ENCODE measurements around the gene DUS3L. TPM values are rescaled to one million over a fixed set of nuclear protein-coding genes. Genes with fewer than 3 reads are reported as not detected.

Gene DUS3L
- total RNA-seq, 1 donor from 2014 or later = 32.7 TPM

DNA sequence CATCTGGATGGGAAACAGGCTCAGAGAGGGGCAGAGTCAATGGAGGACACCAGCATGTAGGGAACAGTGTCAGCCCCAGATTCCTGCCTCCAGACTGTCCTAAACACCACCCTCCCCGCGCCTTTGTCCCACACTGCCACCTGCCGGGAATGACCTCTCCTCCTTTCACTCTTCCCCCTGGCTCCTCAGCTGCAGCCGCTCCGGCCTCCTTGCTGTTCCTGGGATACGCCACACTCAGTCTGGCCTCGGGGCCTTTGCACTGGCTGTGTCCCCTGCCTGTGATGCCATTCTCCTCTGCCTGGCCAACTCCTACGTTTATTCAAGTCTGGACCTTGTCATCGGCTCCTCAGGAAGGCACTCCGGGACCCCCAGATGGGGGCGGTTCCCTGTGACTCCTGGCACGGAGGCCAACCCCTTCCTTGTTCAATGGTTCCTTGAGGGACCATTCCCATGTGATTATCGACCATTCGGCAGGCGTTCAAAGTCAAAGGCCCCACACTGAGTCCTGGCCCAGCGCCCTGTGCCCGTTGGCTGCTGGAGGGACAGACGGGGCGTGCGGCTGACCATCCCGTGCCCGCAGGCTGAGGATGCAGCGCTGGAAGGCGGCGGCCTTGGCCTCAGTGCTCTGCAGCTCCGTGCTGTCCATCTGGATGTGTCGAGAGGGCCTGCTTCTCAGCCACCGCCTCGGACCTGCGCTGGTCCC is 32.8 kb upstream of the DUS3L start:
- no peak for DNase-seq (ENCODE audit: extremely low read depth, low read depth, low spot score)

DNA sequence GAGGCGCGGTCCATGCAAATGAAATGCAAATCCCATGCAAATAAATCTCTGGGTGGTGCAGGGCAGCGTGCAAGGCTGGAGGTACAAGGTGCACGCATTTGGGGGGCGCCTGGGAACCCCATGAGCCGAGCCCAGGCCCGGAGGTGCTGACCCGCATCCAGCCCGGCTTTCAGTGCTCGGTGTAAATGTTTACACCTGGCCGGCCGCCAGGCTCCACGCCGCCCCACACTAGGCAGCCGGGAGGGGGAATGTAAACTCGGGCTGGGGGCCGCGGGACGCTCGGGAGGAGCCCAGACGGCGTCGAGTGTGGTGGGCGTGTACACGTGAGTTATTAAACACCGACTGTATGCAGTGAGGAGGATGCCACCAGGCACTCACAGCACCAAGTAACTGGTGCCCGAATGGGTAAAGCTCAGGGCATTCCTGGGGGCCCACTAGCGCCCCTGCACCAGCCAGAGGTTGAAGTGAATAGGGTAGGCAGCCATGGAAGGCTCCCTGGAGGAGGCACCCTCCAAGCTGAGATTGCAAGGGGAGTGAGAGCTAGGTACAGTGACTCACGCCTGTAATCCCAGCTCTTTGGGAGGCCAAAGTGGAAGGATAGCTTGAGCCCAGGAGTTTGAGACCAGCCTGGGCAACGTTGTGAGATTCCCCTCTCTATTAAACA is 31.4 kb upstream of the DUS3L start:
- no peak for DNase-seq (ENCODE audit: extremely low read depth, low read depth, low spot score)

DNA sequence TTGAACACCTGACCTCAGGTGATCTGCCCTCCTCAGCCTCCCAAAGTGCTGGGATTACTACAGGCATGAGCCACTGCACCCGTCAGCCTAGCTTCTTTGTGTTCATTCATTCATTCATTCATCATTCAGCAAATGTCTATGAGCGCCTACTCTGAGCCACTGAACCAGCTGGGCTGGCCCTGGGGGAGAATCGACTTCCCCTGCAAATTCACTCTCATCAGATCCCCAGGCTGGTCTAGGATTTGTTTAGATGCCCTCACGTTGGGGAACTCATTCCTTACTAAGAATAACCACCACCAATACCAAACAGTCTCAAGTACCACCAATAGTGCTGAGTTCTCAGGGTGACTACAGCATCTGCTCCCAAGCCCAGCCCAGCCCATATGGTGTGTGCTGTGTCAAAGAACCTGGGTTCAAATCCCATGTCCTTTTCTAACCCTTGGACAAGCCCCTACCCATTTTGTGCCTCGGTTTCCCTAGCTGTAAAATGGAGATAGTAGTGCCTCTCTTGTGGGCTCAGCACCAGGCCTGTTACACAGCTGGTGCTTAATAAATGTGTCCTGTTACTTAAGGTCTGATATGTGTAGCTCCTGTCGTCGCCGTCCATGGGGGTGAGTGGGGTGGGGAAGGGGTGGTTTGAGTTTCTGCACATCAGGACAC is 30.7 kb upstream of the DUS3L start:
- DNase-seq (ENCODE audit: extremely low read depth, low read depth, low spot score) = no peak

DNA sequence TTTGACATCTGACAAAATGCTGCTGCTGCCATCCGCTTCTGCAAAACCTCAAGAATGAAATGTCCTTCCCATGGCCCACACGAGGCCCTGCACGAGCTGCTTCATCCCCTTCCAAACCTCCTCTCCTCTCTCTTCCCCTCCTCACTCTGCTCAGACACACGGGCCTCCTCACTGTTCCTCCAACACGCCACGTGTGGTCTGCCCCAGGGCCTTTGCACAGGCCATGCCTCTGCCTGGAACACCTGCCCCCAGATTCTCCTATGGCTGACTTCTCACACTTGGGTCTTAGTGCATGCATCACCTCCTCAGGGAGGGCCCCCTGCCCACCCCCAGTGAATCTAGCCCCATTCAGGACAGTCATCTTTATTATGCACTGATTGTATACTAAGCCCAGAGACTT is 29.8 kb upstream of the DUS3L start:
- no peak for DNase-seq (ENCODE audit: extremely low read depth, low read depth, low spot score)

DNA sequence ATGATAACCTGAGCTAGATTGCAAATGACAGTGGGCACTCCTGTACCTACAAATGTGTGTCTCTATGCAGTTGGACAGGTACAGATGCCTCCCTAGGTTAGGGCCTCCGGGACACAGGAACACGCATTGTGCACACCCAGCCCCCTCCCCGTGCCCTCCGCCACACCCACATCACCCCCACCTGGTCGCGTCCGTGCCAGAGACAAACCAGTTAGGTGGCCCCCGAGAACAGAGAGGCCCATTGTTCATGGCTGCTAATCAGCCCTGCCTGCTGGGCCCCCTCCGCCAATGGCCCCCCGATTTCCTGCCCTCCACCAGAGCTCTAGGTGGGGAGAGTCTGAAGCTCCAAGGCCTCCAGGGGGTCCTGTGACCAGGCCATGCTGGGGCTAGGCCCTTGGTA is 27.6 kb upstream of the DUS3L start:
- DNase-seq (ENCODE audit: extremely low read depth, low read depth, low spot score) = no peak

DNA sequence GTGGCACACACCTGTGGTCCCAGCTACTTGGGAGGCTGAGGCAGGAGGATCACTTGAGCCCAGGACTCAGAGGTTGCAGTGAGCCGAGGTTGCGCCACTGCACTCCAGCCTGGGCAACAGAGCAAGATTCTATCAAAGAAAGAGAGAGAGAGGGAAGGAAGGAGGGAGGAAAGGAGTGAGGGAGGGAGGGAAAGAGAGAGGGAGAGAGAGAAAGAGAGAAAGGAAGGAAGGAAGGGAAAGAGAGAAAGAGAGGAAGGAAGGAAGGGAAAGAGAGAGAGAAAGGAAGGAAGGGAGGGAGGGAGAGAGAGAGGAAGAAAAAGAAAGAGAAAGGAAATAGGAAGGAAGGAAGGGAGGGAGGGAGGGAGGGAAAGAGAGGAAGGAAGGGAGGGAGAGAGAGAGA is 26.3 kb upstream of the DUS3L start:
- DNase-seq (ENCODE audit: extremely low read depth, low read depth, low spot score) = no peak

DNA sequence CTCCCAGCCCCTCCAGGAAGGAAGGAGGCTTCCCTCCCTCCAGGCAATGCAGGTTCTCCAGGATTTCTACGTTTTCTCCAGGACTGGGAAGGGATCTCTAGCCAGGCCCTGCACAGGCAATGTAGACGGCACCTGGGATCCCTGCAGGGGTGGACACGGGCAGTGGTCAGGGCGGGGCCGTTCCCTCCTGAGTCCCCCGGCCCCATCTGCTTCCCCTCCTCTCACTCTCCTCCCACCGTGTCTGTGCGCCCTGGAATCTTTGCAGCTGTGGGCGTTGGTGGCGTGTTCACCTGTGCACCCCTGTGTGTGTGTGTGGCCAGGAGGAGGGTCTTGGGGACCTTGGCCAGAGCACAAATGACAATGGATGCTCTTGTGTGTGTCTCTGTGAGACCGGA is 23.9 kb upstream of the DUS3L start:
- DNase-seq (ENCODE audit: extremely low read depth, low read depth, low spot score) = no peak

DNA sequence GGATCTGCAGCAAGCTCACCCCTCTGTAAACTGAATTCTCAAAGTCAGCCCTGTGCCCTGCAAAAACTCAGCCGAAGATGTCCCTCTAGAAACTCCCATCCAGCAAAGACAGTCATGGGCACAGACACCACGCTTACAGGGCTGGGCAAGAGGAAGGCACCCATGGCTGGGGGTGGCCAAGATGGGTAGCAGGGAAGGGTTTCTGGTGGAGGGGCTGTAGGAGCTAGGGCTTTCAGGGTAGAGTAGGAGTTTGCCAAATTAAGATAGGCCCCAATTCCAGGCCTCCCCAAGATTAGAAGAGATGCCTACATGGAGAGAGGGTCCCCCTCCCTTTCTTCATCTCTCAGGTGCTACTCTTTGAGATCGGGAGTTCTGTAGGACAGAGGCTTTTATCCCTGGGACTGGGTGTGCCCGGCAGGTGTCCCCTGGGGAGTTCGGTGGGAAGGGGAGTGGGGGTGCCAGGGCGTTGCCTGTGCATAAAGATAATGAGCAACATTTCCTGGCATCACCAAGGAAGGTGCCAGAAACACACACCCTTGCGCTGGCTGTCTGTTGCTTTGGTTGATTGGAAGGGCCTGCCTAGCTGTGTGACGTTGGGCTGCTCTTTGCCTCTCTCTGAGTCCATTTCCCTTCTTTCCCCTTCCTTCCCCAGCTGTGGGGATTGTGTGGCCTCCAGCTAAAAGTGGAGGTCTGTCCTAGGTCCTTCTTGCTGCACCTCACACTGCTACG is 23.3 kb upstream of the DUS3L start:
- no peak for DNase-seq (ENCODE audit: extremely low read depth, low read depth, low spot score)

DNA sequence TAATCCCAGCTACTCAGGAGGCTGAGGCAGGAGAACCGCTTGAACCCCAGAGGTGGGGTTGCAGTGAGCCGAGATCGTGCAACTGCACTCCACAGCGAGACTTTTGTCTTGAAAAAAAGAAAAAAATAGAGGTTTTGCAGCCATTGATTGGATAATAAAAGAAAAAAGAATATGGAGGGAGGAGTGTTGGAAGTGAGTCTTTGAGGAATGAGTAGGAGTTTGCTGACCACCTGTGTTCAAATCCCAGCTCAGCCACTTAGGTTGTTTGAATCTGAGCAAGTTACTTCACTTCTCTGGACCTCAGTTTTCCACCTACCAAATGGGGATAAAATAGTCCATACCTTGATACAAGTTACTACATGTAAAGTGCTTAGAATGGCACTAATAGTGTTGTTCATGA is 20.2 kb upstream of the DUS3L start:
- DNase-seq (ENCODE audit: extremely low read depth, low read depth, low spot score) = no peak

DNA sequence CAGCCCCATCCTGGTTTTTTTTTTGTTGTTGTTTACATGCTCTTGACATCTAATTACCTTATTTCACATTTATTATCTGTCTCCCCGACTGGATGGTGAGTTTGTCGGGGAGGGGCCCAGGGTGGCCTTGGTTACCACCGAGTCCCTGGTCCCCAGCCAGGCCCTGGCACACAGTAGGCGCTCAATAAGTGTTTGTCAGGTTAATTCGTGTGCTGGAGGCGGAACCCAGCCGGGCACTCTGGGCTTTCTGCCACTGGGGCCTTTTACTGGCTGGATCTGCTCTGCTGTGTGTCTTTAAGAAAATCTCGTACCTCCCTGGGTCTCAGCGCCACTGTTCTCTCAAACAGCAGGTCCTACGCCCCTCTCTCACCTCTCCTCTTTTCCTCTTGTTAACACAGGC is 18.5 kb upstream of the DUS3L start:
- DNase-seq (ENCODE audit: extremely low read depth, low read depth, low spot score) = no peak

DNA sequence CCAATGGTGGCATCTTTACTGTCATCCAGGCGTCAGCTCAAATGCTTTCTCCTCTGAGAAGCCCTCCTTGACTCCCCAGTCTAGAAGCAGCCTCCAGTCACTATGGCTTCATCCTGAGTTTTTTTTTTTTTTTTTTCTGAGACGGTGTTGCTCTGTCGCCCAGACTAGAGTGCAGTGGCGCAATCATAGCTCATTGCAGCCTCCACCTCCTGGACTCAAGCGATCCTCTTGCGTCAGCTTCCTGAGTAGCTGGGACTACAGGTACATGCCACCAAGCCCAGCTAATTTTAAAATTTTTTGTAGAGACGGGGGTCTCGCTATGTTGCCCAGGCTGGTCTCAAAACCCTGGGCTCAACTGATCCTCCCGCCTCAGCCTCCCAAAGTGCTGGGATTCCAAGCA is 18.1 kb upstream of the DUS3L start:
- no peak for DNase-seq (ENCODE audit: extremely low read depth, low read depth, low spot score)

DNA sequence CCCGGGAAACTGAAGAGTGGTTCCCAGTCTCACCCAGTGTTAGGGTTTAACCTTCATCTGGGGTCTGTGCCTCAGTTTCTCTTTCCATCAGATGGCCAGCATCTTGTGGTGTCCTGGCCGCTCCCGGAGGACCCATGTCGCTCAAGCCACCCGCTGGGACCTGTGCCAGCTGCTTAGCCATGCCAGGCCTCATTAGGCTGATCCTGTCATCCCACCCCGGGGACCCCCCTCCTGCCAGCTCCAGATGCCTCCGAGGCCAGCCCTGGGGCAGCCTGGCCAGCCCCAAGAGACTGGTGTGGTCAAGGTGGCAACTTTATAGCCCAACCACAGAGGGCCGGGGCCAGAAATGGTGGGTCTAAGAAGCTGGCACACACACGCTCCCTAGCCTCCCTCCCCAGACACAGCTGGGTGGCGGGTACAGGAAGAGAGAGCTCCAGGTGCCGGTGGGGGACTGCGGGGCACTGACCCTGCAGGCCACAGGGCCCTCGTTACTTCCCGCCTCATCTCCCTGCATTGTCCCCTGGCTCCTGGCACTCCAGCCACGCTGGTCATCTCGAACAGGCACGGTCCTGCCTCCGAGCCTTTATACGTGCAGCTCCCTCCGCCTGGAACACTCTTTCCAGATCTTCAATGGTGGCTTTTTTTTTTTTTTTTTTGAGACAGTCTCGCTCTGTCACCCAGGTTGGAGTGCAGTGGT is 17.3 kb upstream of the DUS3L start:
- no peak for DNase-seq (ENCODE audit: extremely low read depth, low read depth, low spot score)

DNA sequence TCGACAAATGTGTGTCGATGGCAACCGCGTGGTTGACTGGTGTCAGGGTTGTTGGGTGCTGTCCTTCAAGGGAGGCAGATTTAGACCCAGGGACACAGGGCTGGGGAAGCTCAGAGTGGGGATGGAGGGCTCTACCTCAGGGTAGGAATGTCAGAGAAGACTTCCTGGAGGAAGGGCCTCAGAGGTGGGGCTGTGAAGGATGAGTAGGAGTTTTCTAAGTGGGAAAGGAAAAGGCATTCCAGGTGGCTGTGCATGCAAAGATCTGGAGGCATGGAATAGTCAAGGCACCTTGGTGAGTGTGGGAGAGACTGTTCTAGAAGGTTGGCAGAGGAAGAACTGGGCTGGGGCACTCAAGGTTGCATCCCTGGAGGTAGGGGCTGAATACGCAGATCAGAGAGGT is 15.9 kb upstream of the DUS3L start:
- no peak for DNase-seq (ENCODE audit: extremely low read depth, low read depth, low spot score)

DNA sequence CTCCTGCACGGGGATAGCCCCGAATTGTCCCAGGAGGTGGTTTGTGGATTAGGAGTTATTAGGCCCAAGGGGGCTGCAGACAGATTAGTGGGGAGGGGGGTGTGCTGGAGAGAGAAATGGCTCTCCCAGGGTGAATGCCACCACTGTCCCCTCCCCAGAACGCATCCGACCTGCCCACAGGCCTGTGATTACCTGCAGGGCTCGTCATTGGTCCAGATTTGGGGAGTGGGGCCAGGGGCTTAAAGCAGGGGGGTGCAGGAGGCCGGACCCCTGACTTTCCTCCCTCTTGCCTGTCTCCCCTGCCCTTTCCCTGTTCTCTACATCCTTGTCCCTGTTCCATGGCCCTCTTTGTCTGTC is 15.1 kb upstream of the DUS3L start:
- DNase-seq (ENCODE audit: extremely low read depth, low read depth, low spot score) = no peak

DNA sequence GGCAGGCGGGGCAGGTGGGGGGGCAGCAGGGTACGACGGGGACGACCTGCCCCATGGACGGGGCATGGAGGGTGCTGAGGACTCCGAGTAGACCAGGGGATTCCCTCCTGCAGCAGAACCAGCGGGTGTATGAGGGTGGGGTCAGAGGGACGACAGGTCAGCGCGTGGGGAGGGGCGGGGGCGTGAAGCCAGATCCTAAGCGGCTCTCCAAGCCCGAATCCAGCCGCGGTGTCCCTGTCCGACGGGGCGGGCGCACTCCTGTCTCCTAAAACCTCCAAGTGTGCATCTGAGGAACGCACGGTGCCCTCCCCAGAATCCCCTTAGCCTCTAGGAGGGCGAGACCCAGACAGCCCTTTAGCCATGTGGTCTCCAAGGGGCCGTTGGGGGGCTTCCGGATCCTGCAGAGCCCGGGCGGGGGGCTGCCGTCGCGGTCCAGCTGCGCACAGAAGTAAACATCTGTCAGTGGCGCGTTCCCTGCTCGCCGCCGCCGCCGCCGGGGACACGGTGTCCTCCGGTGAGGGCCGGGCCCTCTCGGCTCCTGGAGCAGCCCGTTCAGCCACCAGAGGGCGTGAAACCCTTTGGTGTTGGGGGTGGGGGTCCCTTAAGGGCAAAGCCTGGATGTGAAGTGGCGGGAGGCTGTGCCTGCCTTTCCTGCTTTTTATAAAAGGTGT is 14.6 kb upstream of the DUS3L start:
- no peak for DNase-seq (ENCODE audit: extremely low read depth, low read depth, low spot score)

DNA sequence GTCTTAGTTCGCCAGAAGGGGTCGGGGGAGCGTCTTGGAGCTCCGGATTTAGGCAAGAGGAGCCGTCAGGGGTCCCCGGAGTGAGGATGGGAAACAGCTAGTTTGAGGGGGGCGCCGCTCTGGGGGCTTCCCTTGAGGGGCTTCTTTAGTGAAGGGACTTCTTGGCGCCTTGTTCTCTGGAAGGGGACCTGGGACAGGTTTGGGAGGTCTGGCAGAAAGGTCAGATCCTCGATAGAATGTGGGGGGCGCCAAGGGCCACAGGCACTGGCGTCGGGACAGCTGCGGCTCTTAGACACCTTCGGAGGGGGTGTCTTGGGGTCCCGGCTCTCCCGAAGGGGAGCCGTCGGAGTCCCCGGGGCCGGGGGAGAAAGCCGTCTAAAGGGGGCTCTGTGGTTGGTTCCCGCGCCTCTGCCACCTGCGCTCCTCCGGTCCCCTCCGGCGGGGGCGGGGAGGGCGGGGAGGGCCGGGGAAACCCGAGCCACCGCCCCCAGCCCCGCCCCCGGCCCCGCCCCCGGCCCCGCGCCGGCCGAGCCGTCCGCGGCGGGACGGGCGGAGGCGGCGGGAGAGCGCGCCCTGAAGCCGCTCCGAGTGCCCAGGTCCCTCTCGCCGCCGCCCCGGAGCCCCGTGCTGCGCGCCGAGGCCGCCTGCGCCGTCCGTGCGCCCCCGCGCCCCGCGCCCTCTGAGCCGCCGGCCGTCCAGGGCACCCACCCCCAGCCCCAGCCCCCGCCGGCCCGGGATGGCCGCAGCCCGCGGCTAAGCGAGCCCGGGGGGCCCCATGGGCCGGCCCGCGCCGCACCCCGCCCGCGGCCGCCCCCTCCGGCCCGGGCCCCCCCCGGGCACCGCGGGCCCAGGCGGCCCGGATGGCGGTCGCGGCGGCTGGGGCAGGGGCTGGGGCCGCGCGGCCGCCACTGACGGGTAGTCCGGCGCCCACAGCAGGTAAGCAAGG is 13.8 kb upstream of the DUS3L start, which contains the start of gene NRTN:
Gene NRTN, plus strand, starts transcription at position 552 of the 946 bp plus-strand sequence. CDS start 19,099 bp downstream, outside the sequence.
- DNase-seq (ENCODE audit: extremely low read depth, low read depth, low spot score) = no peak

DNA sequence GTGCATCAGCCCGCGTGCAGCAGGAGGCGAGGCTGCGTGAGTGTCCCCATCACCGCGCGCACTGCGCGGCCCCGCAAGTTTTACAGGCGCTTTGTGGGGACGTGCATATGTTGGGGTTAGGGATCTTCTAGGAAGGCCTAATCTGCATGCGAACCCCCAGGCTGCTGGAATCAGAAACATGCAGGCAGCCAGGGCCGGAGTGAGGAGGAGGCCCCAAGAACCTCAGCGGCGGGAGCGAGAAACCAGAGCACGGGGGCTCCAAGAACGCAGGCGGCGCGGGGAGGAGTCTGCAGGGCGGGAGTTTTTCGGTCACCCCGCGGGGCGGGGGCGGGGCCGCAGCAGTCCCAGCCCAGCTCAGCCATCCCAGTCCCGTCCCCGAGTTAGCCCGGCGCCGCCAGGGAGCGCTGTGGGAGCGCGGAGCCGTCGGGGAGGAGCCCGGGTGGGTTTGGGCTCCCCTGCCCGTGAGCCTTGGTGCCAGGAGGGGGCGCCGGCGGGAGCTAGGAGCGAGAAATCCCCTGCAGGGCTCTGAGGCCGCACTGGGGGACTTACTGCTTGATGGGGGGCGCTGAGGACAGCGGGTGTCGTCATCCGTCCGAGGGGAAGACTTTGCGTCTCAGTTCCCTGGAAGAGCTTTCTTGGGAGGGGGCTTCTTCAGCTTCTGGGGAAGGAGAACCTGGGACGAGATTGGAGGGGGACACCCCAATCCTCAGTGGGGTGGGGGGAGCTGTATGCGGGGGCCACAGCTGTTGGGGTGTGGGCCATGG is 13.0 kb upstream of the DUS3L start:
- DNase-seq (ENCODE audit: extremely low read depth, low read depth, low spot score) = no peak

DNA sequence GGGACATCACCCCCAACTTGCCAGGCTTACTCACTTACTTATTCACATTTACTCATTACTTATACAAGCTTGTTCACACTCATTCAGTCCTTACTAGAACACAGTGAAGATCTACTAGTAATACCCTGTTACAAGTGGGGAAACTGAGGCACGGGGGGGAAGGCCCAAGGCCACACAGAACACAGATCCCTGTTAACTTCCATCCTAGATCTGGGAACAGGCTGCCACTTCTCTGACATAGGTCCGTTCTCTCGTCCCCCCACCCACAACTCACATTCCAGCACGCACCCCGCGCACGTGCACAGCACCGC is 12.4 kb upstream of the DUS3L start:
- DNase-seq (ENCODE audit: extremely low read depth, low read depth, low spot score) = no peak

All from glomerular endothelial cell (primary cell).